Left ventricle myocardium inferior (tissue), 1 donor: ENCODE measurements around the gene ZNF883. TPM values are rescaled to one million over a fixed set of nuclear protein-coding genes. Genes with fewer than 3 reads are reported as not detected.

Experiments used
- DNase-seq: peaks from one replicate; pipeline ENCODE4 v3.0.0-alpha.2; 2020
- H3K27ac ChIP-seq: fragments of 200-600 bp; replicated peaks from 2 replicates; pipeline ENCODE4 v1.8.0; 2021
- H3K27me3 ChIP-seq: fragments of 200-600 bp; 2 replicates; pipeline ENCODE4 v1.8.0; 2021; ENCODE audit warnings: low read depth
- H3K36me3 ChIP-seq: fragments of 200-600 bp; 2 replicates; pipeline ENCODE4 v1.8.0; 2021
- H3K4me1 ChIP-seq: fragments of 200-600 bp; 2 replicates; pipeline ENCODE4 v1.8.0; 2021
- H3K4me3 ChIP-seq: fragments of 200-600 bp; 2 replicates; pipeline ENCODE4 v1.8.0; 2021; ENCODE audit warnings: mild to moderate bottlenecking, moderate library complexity
- H3K9me3 ChIP-seq: fragments of 200-600 bp; replicated peaks from 2 replicates; pipeline ENCODE4 v1.8.0; 2021
- CTCF ChIP-seq: fragments of 200-600 bp; IDR thresholded peaks from 2 replicates; pipeline ENCODE4 v1.8.0; 2021; ENCODE audit warnings: antibody characterized with exemption, mild to moderate bottlenecking, borderline replicate concordance
- intact Hi-C: fragments of 100-400 bp; cut with micrococcal nuclease; formaldehyde crosslinking; loops from one replicate; pipeline ENCODE4 v1.11.0; 2022
- total RNA-seq: library from RNA; stranded (reverse); fragmentation: NEBNext Ultra II Directional; extraction: Animal tissue kit (Norgen Biotek cat#: 25700); gene quantifications from one replicate; pipeline ENCODE4 v1.2.1, GENCODE V29; 2021
- donor health status: DM: no; HTN: yes; CAD: no; lungs with severe emphysema.

Gene ZNF883
- total RNA-seq, 1 donor from 2014 or later = 6.2 TPM

GRCh38 chr9:113042884-113043657 lies 31.1 kb upstream of the ZNF883 start:
- Histone ChIP-seq H3K4me3 (no peak overlapping the region), H3K4me1 (no peaks in the 10 kb centered on the region), H3K9me3 (peaks cover 100% of the 10 kb centered on the region), H3K27me3 (no peaks in the 10 kb centered on the region), H3K27ac (no peak overlapping the region), H3K36me3 (peaks cover 84% of the 10 kb centered on the region)
- no peak for DNase-seq
- intact Hi-C loops = no loop called here
- no peak for TF ChIP-seq CTCF

- H3K4me1 ChIP-seq = no peaks in the 10 kb centered on the region
- peaks cover 3% of the 10 kb centered on the region for H3K36me3 ChIP-seq
- no peak for DNase-seq
- intact Hi-C loops = no loop called here
- no peak overlapping the region for H3K4me3 ChIP-seq
- TF ChIP-seq CTCF = no peak
- peaks cover 92% of the 10 kb centered on the region for H3K9me3 ChIP-seq
- H3K27me3 ChIP-seq = no peaks in the 10 kb centered on the region
- no peak overlapping the region for H3K27ac ChIP-seq
Observed at GRCh38 chr9:113026200-113026599, 14.2 kb upstream of the ZNF883 start.

GRCh38 chr9:113018247-113018646 lies 6.3 kb upstream of the ZNF883 start:
- no peaks in the 10 kb centered on the region for H3K4me1 ChIP-seq
- intact Hi-C loops = no loop called here
- H3K27ac ChIP-seq = no peak overlapping the region
- no peak for DNase-seq
- no peak for TF ChIP-seq CTCF
- peaks cover 96% of the 10 kb centered on the region for H3K9me3 ChIP-seq
- H3K27me3 ChIP-seq = peaks cover 2% of the 10 kb centered on the region
- H3K36me3 ChIP-seq = no peaks in the 10 kb centered on the region
- no peak overlapping the region for H3K4me3 ChIP-seq

- intact Hi-C loops = no loop called here
- peak overlapping the region; percentile 67 for H3K4me3 ChIP-seq
- no peak for DNase-seq
Observed at GRCh38 chr9:113012492-113012891, 500 bp upstream of the ZNF883 start.

GRCh38 chr9:113005777-113006176 lies 6.2 kb downstream of the ZNF883 start:
- no peak for DNase-seq
- Histone ChIP-seq H3K27ac (no peak overlapping the region), H3K9me3 (peaks cover 86% of the 10 kb centered on the region), H3K36me3 (peaks cover 39% of the 10 kb centered on the region), H3K4me3 (no peak overlapping the region), H3K4me1 (no peaks in the 10 kb centered on the region), H3K27me3 (no peaks in the 10 kb centered on the region)
- TF ChIP-seq CTCF = no peak
- intact Hi-C loops = no loop called here

More at GRCh38 chr9:113012492-113012891, 500 bp upstream of the ZNF883 start:
- H3K9me3 ChIP-seq = peaks cover 64% of the 10 kb centered on the region
- H3K4me1 ChIP-seq = peaks cover 9% of the 10 kb centered on the region
- H3K27ac ChIP-seq = no peak overlapping the region
- peaks cover 4% of the 10 kb centered on the region for H3K27me3 ChIP-seq
- H3K36me3 ChIP-seq = no peaks in the 10 kb centered on the region
- no peak for TF ChIP-seq CTCF
